ENCODE data around the gene KAZN. TPM values are rescaled to one million over a fixed set of nuclear protein-coding genes. Genes with fewer than 3 reads are reported as not detected.

Gene KAZN
- polyA plus RNA-seq, 1 donor (not counting 4 experiments of a cell fraction or from before 2014, with no cell fraction given) = 5.9 TPM

DNA sequence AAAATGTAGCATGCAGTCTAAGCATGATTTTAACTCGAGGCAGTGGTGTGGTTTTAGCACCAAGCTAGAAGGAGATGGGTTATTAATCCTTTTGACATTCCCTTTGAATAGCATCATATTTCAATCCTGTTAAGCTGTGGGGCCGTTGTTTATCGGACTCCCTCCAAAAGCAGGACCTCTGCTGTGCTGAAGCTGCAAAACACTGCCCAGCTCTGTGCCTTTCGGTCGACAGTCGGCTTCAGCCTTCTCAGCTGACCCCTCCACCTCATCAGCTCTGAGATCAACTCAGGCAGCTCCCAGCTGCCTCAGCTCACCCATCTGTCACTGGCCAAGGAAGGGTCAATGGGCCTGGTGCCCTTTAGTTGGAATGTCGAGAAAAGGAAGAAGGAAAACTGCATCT, 95.5 kb downstream of the KAZN start:
- Histone ChIP-seq H3K4me3 (ENCODE audit: control insufficient read depth in 2 of 3, extremely low read depth in 1 of 3, insufficient read depth in 2 of 3, low read depth in 1 of 3, low read length in 3 of 3) (no peak overlapping the region), H3K36me3 (ENCODE audit: control insufficient read depth in 2 of 2, extremely low read depth in 1 of 2, insufficient read depth in 2 of 2, low read length in 2 of 2) (no peaks in the 10 kb centered on the region), H3K79me2 (ENCODE audit: control insufficient read depth, insufficient read depth, low read length) (no peaks in the 10 kb centered on the region), H3K4me1 (ENCODE audit: control insufficient read depth, extremely low read depth, insufficient read depth, low read length) (no peaks in the 10 kb centered on the region), H4K20me1 (ENCODE audit: control insufficient read depth, extremely low read depth, insufficient read depth, low read length) (no peaks in the 10 kb centered on the region), H3K27me3 (ENCODE audit: control insufficient read depth, extremely low read depth, insufficient read depth, low read length) (peaks cover 15% of the 10 kb centered on the region), H3K9me3 (ENCODE audit: control insufficient read depth, low read depth, low read length) (no peaks in the 10 kb centered on the region), H3K4me2 (ENCODE audit: control insufficient read depth, extremely low read depth, insufficient read depth, low read depth, low read length) (no peak overlapping the region), H3K27ac (ENCODE audit: control insufficient read depth, insufficient read depth, low read length) (no peak overlapping the region), H3K9me1 (ENCODE audit: control insufficient read depth, extremely low read depth, insufficient read depth, low read length) (no peaks in the 10 kb centered on the region), H3K9ac (ENCODE audit: control insufficient read depth, extremely low read depth, insufficient read depth, low read length) (no peak overlapping the region), H2AFZ (ENCODE audit: control insufficient read depth, low read length) (no peak overlapping the region)
- dilution Hi-C loops (cut with MboI; ENCODE audit: extremely low pct_ligation_motif_present, low sequenced_read_pairs) = no loop called here
- no peak for FAIRE-seq
- no peak for DNase-seq (ENCODE audit: low read depth, low spot score)
- TF ChIP-seq, protein P1, sequence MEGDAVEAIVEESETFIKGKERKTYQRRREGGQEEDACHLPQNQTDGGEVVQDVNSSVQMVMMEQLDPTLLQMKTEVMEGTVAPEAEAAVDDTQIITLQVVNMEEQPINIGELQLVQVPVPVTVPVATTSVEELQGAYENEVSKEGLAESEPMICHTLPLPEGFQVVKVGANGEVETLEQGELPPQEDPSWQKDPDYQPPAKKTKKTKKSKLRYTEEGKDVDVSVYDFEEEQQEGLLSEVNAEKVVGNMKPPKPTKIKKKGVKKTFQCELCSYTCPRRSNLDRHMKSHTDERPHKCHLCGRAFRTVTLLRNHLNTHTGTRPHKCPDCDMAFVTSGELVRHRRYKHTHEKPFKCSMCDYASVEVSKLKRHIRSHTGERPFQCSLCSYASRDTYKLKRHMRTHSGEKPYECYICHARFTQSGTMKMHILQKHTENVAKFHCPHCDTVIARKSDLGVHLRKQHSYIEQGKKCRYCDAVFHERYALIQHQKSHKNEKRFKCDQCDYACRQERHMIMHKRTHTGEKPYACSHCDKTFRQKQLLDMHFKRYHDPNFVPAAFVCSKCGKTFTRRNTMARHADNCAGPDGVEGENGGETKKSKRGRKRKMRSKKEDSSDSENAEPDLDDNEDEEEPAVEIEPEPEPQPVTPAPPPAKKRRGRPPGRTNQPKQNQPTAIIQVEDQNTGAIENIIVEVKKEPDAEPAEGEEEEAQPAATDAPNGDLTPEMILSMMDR (optimal IDR thresholded peaks at IDR 0.05 in 1 of 3, IDR thresholded peaks at IDR 0.05 in 1 of 3, conservative IDR thresholded peaks at IDR 0.05 in 1 of 3; ENCODE audit: extremely low read depth in 1 of 3, insufficient read depth in 2 of 3, low read length in 3 of 3) = no peak
- no peak for TF ChIP-seq EZH2 (IDR thresholded peaks at IDR 0.05; ENCODE audit: low read length)

DNA sequence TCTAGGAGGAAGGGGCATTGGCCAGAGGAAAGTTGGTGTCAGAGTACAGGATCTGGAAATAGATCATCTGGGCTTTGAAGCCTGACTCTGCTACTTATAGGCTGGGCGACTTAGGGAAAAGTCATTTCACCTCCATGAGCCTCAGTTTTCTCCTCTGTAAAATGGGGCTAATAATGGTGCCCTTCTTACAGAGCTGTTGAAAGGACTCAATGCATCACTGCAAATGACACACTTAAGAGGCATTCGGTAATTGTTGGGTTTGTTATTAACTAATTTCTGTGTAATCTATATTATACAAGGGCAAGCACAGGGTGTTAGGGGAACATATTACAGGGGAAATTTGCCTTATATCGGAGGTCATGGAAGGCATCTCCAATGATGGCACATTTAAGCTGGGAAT, 96.1 kb downstream of the KAZN start:
- DNase-seq (ENCODE audit: low read depth, low spot score) = no peak
- Histone ChIP-seq H3K9me1 (ENCODE audit: control insufficient read depth, extremely low read depth, insufficient read depth, low read length) (no peaks in the 10 kb centered on the region), H4K20me1 (ENCODE audit: control insufficient read depth, extremely low read depth, insufficient read depth, low read length) (no peaks in the 10 kb centered on the region), H3K79me2 (ENCODE audit: control insufficient read depth, insufficient read depth, low read length) (no peaks in the 10 kb centered on the region), H3K9me3 (ENCODE audit: control insufficient read depth, low read depth, low read length) (no peaks in the 10 kb centered on the region), H3K4me3 (ENCODE audit: control insufficient read depth in 2 of 3, extremely low read depth in 1 of 3, insufficient read depth in 2 of 3, low read depth in 1 of 3, low read length in 3 of 3) (no peak overlapping the region), H3K36me3 (ENCODE audit: control insufficient read depth in 2 of 2, extremely low read depth in 1 of 2, insufficient read depth in 2 of 2, low read length in 2 of 2) (no peaks in the 10 kb centered on the region), H3K9ac (ENCODE audit: control insufficient read depth, extremely low read depth, insufficient read depth, low read length) (no peak overlapping the region), H3K4me2 (ENCODE audit: control insufficient read depth, extremely low read depth, insufficient read depth, low read depth, low read length) (no peak overlapping the region), H2AFZ (ENCODE audit: control insufficient read depth, low read length) (no peak overlapping the region), H3K27me3 (ENCODE audit: control insufficient read depth, extremely low read depth, insufficient read depth, low read length) (peaks cover 15% of the 10 kb centered on the region), H3K4me1 (ENCODE audit: control insufficient read depth, extremely low read depth, insufficient read depth, low read length) (no peaks in the 10 kb centered on the region), H3K27ac (ENCODE audit: control insufficient read depth, insufficient read depth, low read length) (no peak overlapping the region)
- FAIRE-seq = no peak
- TF ChIP-seq, protein P1 (optimal IDR thresholded peaks at IDR 0.05 in 1 of 3, IDR thresholded peaks at IDR 0.05 in 1 of 3, conservative IDR thresholded peaks at IDR 0.05 in 1 of 3; ENCODE audit: extremely low read depth in 1 of 3, insufficient read depth in 2 of 3, low read length in 3 of 3) = no peak
- no peak for TF ChIP-seq EZH2 (IDR thresholded peaks at IDR 0.05; ENCODE audit: low read length)
- dilution Hi-C loops (cut with MboI; ENCODE audit: extremely low pct_ligation_motif_present, low sequenced_read_pairs) = no loop called here
